HepG2 (cell line): Measurements from ENCODE around the gene STOM. TPM values are rescaled to one million over a fixed set of nuclear protein-coding genes. Genes with fewer than 3 reads are reported as not detected.

ENCODE experiments used
- AGO1 ChIP-seq: fragments of 200-400 bp; formaldehyde crosslinking; IDR thresholded peaks from 2 replicates; pipeline ENCODE4 v1.6.1; 2017; ENCODE audit warnings: mild to moderate bottlenecking, low read depth, low read length, moderate library complexity; ENCODE audit not compliant: poor library complexity, severe bottlenecking
- DZIP1 ChIP-seq: sonication (generic); formaldehyde crosslinking; IDR thresholded peaks from 2 replicates; pipeline ENCODE4 v1.5.0; 2020; ENCODE audit warnings: mild to moderate bottlenecking, missing genetic modification reagents
- NCOA2 ChIP-seq: sonication (generic); formaldehyde crosslinking; IDR thresholded peaks from 2 replicates; pipeline ENCODE4 v1.8.0; 2022; ENCODE audit warnings: inconsistent platforms
- NFE2L2 ChIP-seq: fragments of 150-350 bp; IDR thresholded peaks from 2 replicates; pipeline ENCODE4 v1.6.1; 2014; ENCODE audit warnings: low read length
- RARA ChIP-seq: IDR thresholded peaks from 2 replicates; pipeline ENCODE4 v1.6.1; 2016; ENCODE audit warnings: missing genetic modification reagents, missing compliant biosample characterization
- REL ChIP-seq: sonication (generic); formaldehyde crosslinking; conservative IDR thresholded peaks from 2 replicates; pipeline ENCODE4 v1.8.0; 2022; ENCODE audit warnings: mild to moderate bottlenecking, missing genetic modification reagents, moderate library complexity
- RXRB ChIP-seq: IDR thresholded peaks from 2 replicates; pipeline ENCODE4 v1.6.1; 2016; ENCODE audit warnings: borderline replicate concordance, missing genetic modification reagents, missing compliant biosample characterization
- SIX1 ChIP-seq: sonication (generic); formaldehyde crosslinking; IDR thresholded peaks from 2 replicates; pipeline ENCODE4 v1.4.0; 2020; ENCODE audit warnings: missing genetic modification reagents, borderline replicate concordance
- TCF7L2 ChIP-seq: IDR thresholded peaks from 2 replicates; pipeline ENCODE4 v1.6.1; 2011; ENCODE audit warnings: mild to moderate bottlenecking, low read depth, low read length, moderate library complexity
- TFDP2 ChIP-seq: sonication (generic); formaldehyde crosslinking; IDR thresholded peaks from 2 replicates; pipeline ENCODE4 v1.4.0; 2020; ENCODE audit warnings: missing genetic modification reagents
- ZBTB42 ChIP-seq: sonication (generic); formaldehyde crosslinking; IDR thresholded peaks from 2 replicates; pipeline ENCODE4 v1.5.0; 2020; ENCODE audit warnings: mild to moderate bottlenecking, missing genetic modification reagents
- ZFP62 ChIP-seq: sonication (generic); formaldehyde crosslinking; IDR thresholded peaks from 2 replicates; pipeline ENCODE4 v1.4.0; 2020; ENCODE audit warnings: missing genetic modification reagents
- ZFP91 ChIP-seq: sonication (generic); formaldehyde crosslinking; IDR thresholded peaks from 2 replicates; pipeline ENCODE4 v1.9.0; 2022; ENCODE audit warnings: missing genetic modification reagents, mild to moderate bottlenecking, borderline replicate concordance
- ZNF510 ChIP-seq: sonication (generic); formaldehyde crosslinking; IDR thresholded peaks from 2 replicates; pipeline ENCODE4 v1.4.0; 2020; ENCODE audit warnings: low read depth, mild to moderate bottlenecking, missing genetic modification reagents
- ZNF563 ChIP-seq: sonication (generic); formaldehyde crosslinking; IDR thresholded peaks from 2 replicates; pipeline ENCODE4 v1.8.0; 2022; ENCODE audit warnings: mild to moderate bottlenecking, moderate library complexity, missing genetic modification reagents
- ZNF607 ChIP-seq: sonication (generic); formaldehyde crosslinking; IDR thresholded peaks from 2 replicates; pipeline ENCODE4 v1.5.1; 2020; ENCODE audit warnings: missing genetic modification reagents, mild to moderate bottlenecking, borderline replicate concordance
- ZNF629 ChIP-seq: sonication (generic); formaldehyde crosslinking; conservative IDR thresholded peaks from 2 replicates; pipeline ENCODE4 v1.5.0; 2020; ENCODE audit warnings: missing genetic modification reagents
- ZNF724P ChIP-seq: sonication (generic); formaldehyde crosslinking; IDR thresholded peaks from 2 replicates; pipeline ENCODE4 v1.8.0; 2022; ENCODE audit warnings: missing genetic modification reagents, borderline replicate concordance
- polyA plus RNA-seq, 8 experiments: library from polyadenylated mRNA; depleted of rRNA in 3 of 8; stranded (reverse) in 7 of 8; unstranded in 1 of 8; fragments of >200 nt; fragmentation: Illumina TruSeq in 4 of 8; extraction: Trizol in 4 of 8; gene quantifications; 2 replicates each; pipeline versions ENCODE4 v1.2.1 to v1.2.3, GENCODE V29; 2011 to 2016; ENCODE audit warnings: low read depth in 4 of 8, missing spikeins in 1 of 8, mixed read lengths in 1 of 8; ENCODE audit not compliant: insufficient read depth in 1 of 8
- total RNA-seq, 5 experiments: library from RNA; depleted of rRNA; stranded (reverse); fragments of >200 nt; fragmentation: Illumina TruSeq; extraction: Trizol; gene quantifications; 2 replicates each; pipeline ENCODE4 v1.2.3, GENCODE V29; 2016; ENCODE audit warnings: low read depth in 1 of 5
- TF ChIP-seq, protein P1 (sequence below): sonication (generic); formaldehyde crosslinking; IDR thresholded peaks from 2 replicates; pipeline ENCODE4 v1.4.0; 2020; ENCODE audit warnings: missing genetic modification reagents
- TF ChIP-seq, protein P2 (sequence below): conservative IDR thresholded peaks from 2 replicates; pipeline ENCODE4 v1.6.1; 2018; ENCODE audit warnings: missing genetic modification reagents

The STOM gene
- total and polyA plus RNA-seq, 2 of the 13 experiments (the other 11 are each of a cell fraction or from before 2014, with no cell fraction given): 43.6 to 165 TPM

DNA sequence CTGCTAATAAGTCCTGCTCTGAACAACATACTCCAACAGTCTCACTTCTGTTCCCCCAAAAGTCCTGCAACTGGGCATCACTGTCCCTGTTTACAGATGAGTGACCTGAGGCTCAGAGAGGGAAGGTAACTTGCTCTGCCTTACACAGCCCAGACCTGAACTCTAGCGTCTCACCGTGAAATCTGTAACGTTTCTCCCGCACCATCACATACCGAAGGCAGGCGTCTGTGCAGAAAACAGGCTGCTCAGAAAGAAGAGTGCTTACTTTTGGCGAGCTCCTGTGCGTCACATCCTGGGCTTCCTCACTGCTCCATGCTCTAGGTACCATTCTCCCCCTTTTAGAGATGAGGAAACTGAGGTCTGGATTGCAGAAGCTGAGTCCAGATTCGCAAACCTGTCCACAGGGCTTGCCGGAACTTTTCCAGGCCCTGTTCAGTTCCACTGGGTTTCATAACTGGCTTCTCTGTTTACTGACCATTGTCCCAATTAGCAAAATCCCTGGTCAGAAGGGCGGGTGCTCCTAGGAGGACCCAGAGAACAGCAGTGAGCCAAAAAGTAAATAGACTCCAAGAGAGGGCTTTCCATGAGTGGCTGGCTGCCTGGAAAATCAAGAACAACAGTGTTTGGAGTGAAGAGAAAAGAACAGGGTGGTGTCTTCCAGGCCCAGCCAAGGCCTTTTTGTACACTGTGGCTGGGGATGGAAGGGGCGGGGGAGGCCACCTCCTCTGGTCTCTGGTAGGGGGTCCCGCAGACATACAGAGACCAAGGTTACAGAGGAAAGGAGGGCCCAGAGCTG lies 75.0 kb downstream of the STOM start (continued):
- no peak for TF ChIP-seq TFDP2 (CRISPR knock-in tag)
- no peak for TF ChIP-seq ZNF724P
- no peak for TF ChIP-seq ZFP62 (CRISPR knock-in tag)
- TF ChIP-seq SIX1 (CRISPR knock-in tag): peak; percentile 53; the same call in 1 of the 2 replicates
- TF ChIP-seq TCF7L2: no peak
- TF ChIP-seq, protein P1, sequence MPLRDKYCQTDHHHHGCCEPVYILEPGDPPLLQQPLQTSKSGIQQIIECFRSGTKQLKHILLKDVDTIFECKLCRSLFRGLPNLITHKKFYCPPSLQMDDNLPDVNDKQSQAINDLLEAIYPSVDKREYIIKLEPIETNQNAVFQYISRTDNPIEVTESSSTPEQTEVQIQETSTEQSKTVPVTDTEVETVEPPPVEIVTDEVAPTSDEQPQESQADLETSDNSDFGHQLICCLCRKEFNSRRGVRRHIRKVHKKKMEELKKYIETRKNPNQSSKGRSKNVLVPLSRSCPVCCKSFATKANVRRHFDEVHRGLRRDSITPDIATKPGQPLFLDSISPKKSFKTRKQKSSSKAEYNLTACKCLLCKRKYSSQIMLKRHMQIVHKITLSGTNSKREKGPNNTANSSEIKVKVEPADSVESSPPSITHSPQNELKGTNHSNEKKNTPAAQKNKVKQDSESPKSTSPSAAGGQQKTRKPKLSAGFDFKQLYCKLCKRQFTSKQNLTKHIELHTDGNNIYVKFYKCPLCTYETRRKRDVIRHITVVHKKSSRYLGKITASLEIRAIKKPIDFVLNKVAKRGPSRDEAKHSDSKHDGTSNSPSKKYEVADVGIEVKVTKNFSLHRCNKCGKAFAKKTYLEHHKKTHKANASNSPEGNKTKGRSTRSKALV: peak; percentile 43; the same call in 1 of the 2 replicates
- TF ChIP-seq ZFP91 (CRISPR knock-in tag): no peak; the same call in 1 of the 2 replicates
- TF ChIP-seq ZNF510 (CRISPR knock-in tag): no peak
- no peak for TF ChIP-seq ZBTB42 (CRISPR knock-in tag)
- TF ChIP-seq REL (CRISPR knock-in tag): no peak
- no peak; the same call in 1 of the 2 replicates for TF ChIP-seq ZNF607 (CRISPR knock-in tag)
- no peak for TF ChIP-seq NFE2L2
- TF ChIP-seq RARA (CRISPR knock-in tag): peak; percentile 73
- TF ChIP-seq RXRB: peak; percentile 81
- TF ChIP-seq, protein P2, sequence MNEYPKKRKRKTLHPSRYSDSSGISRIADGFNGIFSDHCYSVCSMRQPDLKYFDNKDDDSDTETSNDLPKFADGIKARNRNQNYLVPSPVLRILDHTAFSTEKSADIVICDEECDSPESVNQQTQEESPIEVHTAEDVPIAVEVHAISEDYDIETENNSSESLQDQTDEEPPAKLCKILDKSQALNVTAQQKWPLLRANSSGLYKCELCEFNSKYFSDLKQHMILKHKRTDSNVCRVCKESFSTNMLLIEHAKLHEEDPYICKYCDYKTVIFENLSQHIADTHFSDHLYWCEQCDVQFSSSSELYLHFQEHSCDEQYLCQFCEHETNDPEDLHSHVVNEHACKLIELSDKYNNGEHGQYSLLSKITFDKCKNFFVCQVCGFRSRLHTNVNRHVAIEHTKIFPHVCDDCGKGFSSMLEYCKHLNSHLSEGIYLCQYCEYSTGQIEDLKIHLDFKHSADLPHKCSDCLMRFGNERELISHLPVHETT: no peak
- TF ChIP-seq AGO1: no peak
- no peak for TF ChIP-seq DZIP1
- TF ChIP-seq ZNF629 (CRISPR knock-in tag): peak; percentile 100
- TF ChIP-seq NCOA2 (CRISPR knock-in tag): peak; percentile 55
- TF ChIP-seq ZNF563 (CRISPR knock-in tag): 0 out of 2 replicates have a peak, but pooled peaks have one; percentile 56
